Activated naive CD4-positive, alpha-beta T cell treated with anti-CD3 and anti-CD28 coated beads, Interleukin-2, amount 50 U/mL, for 72 hours (primary cell): ENCODE data around the gene NBAS. TPM values are rescaled to one million over a fixed set of nuclear protein-coding genes. Genes with fewer than 3 reads are reported as not detected.
A peak's percentile ranks its signal among the peaks of the same experiment; 100 is the strongest.

Experiments used
- ATAC-seq, 2 donors: fragments of 150-1000 bp; cut with Tn5 transposase; 2 replicates each; pipeline ENCODE4 v1.10.0; 2021; ENCODE audit warnings: mild to moderate bottlenecking in 2 of 2, moderate library complexity in 2 of 2
- DNase-seq, 2 donors: peaks; one replicate each; pipeline ENCODE4 v3.0.0; 2021 to 2022; ENCODE audit warnings: low spot score in 2 of 2
- H3K27ac Mint-ChIP-seq, 2 donors: one replicate each; pipeline ENCODE4 v1.8.0; 2022; ENCODE audit warnings: mild to moderate bottlenecking in 2 of 2, mixed read lengths in 2 of 2
- H3K36me3 Mint-ChIP-seq, 2 donors: one replicate each; pipeline ENCODE4 v1.8.0; 2022; ENCODE audit warnings: mixed read lengths in 2 of 2
- H3K9me3 Mint-ChIP-seq, 2 donors: one replicate each; pipeline ENCODE4 v1.8.0; 2022; ENCODE audit warnings: mixed read lengths in 2 of 2
- total RNA-seq, 2 donors: library from RNA; stranded (reverse); gene quantifications; one replicate each; pipeline ENCODE4 v1.2.3, GENCODE V29; 2022

NBAS gene
- total RNA-seq, 2 donors from 2014 or later, result 30.5 to 46.3 TPM

- ATAC-seq, result no peak
- no peak for DNase-seq
- Mint-ChIP-seq H3K36me3 (peaks cover 14 to 17% of the 10 kb centered on the region in 2 donors), H3K27ac (no peak overlapping the region), H3K9me3 (no peaks in the 10 kb centered on the region)
Observed at GRCh38 chr2:15389895-15390294, 171.2 kb downstream of the NBAS start.

- Mint-ChIP-seq H3K36me3 (peaks cover 14 to 17% of the 10 kb centered on the region in 2 donors), H3K27ac (no peak overlapping the region), H3K9me3 (no peaks in the 10 kb centered on the region)
- DNase-seq (no peak), ATAC-seq (no peak)
Observed at GRCh38 chr2:15389326-15389700, 171.8 kb downstream of the NBAS start.

GRCh38 chr2:15388406-15389325 is 172.5 kb downstream of the NBAS start:
- no peak for DNase-seq
- Mint-ChIP-seq H3K27ac (no peak overlapping the region), H3K36me3 (peaks cover 12 to 17% of the 10 kb centered on the region in 2 donors), H3K9me3 (no peaks in the 10 kb centered on the region)
- no peak for ATAC-seq

GRCh38 chr2:15385184-15385583 is 175.9 kb downstream of the NBAS start:
- Mint-ChIP-seq H3K36me3 (peaks cover 10 to 17% of the 10 kb centered on the region in 2 donors), H3K27ac (no peak overlapping the region), H3K9me3 (no peaks in the 10 kb centered on the region)
- DNase-seq (no peak), ATAC-seq (no peak)

- peaks cover 8 to 12% of the 10 kb centered on the region in 2 donors for H3K36me3 Mint-ChIP-seq
- ATAC-seq (no peak), DNase-seq (no peak)
- H3K9me3 Mint-ChIP-seq, result no peaks in the 10 kb centered on the region
- H3K27ac Mint-ChIP-seq, result no peak overlapping the region
Observed at GRCh38 chr2:15383695-15384350, 177.3 kb downstream of the NBAS start.

- ATAC-seq (peak in 1 of 2 donors; percentile 85), DNase-seq (no peak)
- H3K36me3 Mint-ChIP-seq, result peaks cover 12 to 19% of the 10 kb centered on the region in 2 donors
- peak overlapping the region; percentile 22 to 43 for H3K27ac Mint-ChIP-seq
- no peaks in the 10 kb centered on the region for H3K9me3 Mint-ChIP-seq
Observed at GRCh38 chr2:15378148-15378908, 182.8 kb downstream of the NBAS start.

GRCh38 chr2:15377202-15377601 is 183.9 kb downstream of the NBAS start:
- H3K36me3 Mint-ChIP-seq, result peaks cover 12 to 19% of the 10 kb centered on the region in 2 donors
- no peaks in the 10 kb centered on the region for H3K9me3 Mint-ChIP-seq
- DNase-seq (no peak), ATAC-seq (no peak)
- H3K27ac Mint-ChIP-seq, result no peak overlapping the region

GRCh38 chr2:15372019-15372418 is 189.1 kb downstream of the NBAS start:
- Mint-ChIP-seq H3K27ac (no peak overlapping the region), H3K9me3 (no peaks in the 10 kb centered on the region), H3K36me3 (peaks cover 6 to 24% of the 10 kb centered on the region in 2 donors)
- ATAC-seq (no peak), DNase-seq (no peak)

- Mint-ChIP-seq H3K36me3 (peaks cover 21 to 26% of the 10 kb centered on the region in 2 donors), H3K9me3 (no peaks in the 10 kb centered on the region), H3K27ac (no peak overlapping the region)
- DNase-seq (no peak), ATAC-seq (no peak)
Observed at GRCh38 chr2:15369129-15369528, 192.0 kb downstream of the NBAS start.

- no peak for DNase-seq
- peaks cover 21 to 25% of the 10 kb centered on the region in 2 donors for H3K36me3 Mint-ChIP-seq
- ATAC-seq, result no peak
- H3K9me3 Mint-ChIP-seq, result no peaks in the 10 kb centered on the region
- H3K27ac Mint-ChIP-seq, result no peak overlapping the region
Observed at GRCh38 chr2:15367715-15368114, 193.4 kb downstream of the NBAS start.

- Mint-ChIP-seq H3K27ac (no peak overlapping the region), H3K36me3 (peaks cover 20 to 21% of the 10 kb centered on the region in 2 donors), H3K9me3 (no peaks in the 10 kb centered on the region)
- no peak for ATAC-seq
- DNase-seq, result no peak
Observed at GRCh38 chr2:15367205-15367604, 193.9 kb downstream of the NBAS start.

GRCh38 chr2:15365411-15365810 is 195.7 kb downstream of the NBAS start:
- DNase-seq (no peak), ATAC-seq (no peak)
- Mint-ChIP-seq H3K27ac (no peak overlapping the region), H3K36me3 (peaks cover 9 to 14% of the 10 kb centered on the region in 2 donors), H3K9me3 (no peaks in the 10 kb centered on the region)

GRCh38 chr2:15364561-15364960 is 196.6 kb downstream of the NBAS start:
- H3K27ac Mint-ChIP-seq, result no peak overlapping the region
- H3K36me3 Mint-ChIP-seq, result peaks cover 9 to 14% of the 10 kb centered on the region in 2 donors
- DNase-seq, result no peak
- ATAC-seq, result no peak
- no peaks in the 10 kb centered on the region for H3K9me3 Mint-ChIP-seq

- no peaks in the 10 kb centered on the region for H3K9me3 Mint-ChIP-seq
- ATAC-seq, result no peak
- H3K27ac Mint-ChIP-seq, result no peak overlapping the region
- H3K36me3 Mint-ChIP-seq, result peaks cover 9 to 14% of the 10 kb centered on the region in 2 donors
- DNase-seq, result no peak
Observed at GRCh38 chr2:15363734-15364133, 197.4 kb downstream of the NBAS start.

GRCh38 chr2:15363142-15363541 is 198.0 kb downstream of the NBAS start:
- no peak for DNase-seq
- Mint-ChIP-seq H3K27ac (no peak overlapping the region), H3K9me3 (no peaks in the 10 kb centered on the region), H3K36me3 (peaks cover 9 to 14% of the 10 kb centered on the region in 2 donors)
- ATAC-seq, result peak in 1 of 2 donors; percentile 63

- Mint-ChIP-seq H3K27ac (no peak overlapping the region), H3K36me3 (peaks cover 1 to 12% of the 10 kb centered on the region in 2 donors), H3K9me3 (no peaks in the 10 kb centered on the region)
- peak in 1 of 2 donors; percentile 70 for ATAC-seq
- DNase-seq, result no peak
Observed at GRCh38 chr2:15359716-15360531, 201.2 kb downstream of the NBAS start.
